M059J (cell line): ENCODE results near the gene RPS3. TPM values are rescaled to one million over a fixed set of nuclear protein-coding genes. Genes with fewer than 3 reads are reported as not detected.

Source experiments
- total RNA-seq: library from RNA; depleted of rRNA; stranded (reverse); fragments of >200 nt; shearing (Covaris generic); gene quantifications from 2 replicates; pipeline ENCODE4 v1.2.3, GENCODE V29; 2014; rRNA removed

The RPS3 gene
- total RNA-seq, 1 experiment from 2014 or later = 1,166 TPM

Other genes with a start within 250 kb of the RPS3 start
- gene SLCO2B1, start 248.4 kb upstream of the RPS3 start, total RNA-seq = 0.74 TPM in 1 of 2 replicates, not detected in the other
- gene TPBGL, start 158.7 kb upstream of the RPS3 start, total RNA-seq = not detected in 2 replicates
- gene ARRB1, start 47.9 kb upstream of the RPS3 start, total RNA-seq = 5.8 and 9.1 TPM in 2 replicates
- 1.7 and 7.2 TPM in 2 replicates for gene KLHL35, start 33.7 kb downstream of the RPS3 start, total RNA-seq
- gene GDPD5, start 126.4 kb downstream of the RPS3 start, total RNA-seq = 8.0 and 13.8 TPM in 2 replicates
- 369 and 512 TPM in 2 replicates for gene SERPINH1, start 162.7 kb downstream of the RPS3 start, total RNA-seq